ENCODE data around the gene EIF3F. TPM values are rescaled to one million over a fixed set of nuclear protein-coding genes. Genes with fewer than 3 reads are reported as not detected.

The EIF3F gene
- total RNA-seq, 2 experiments from 2014 or later = 303 to 309 TPM

GRCh38 chr11:8002676-8003075, 15.5 kb downstream of the EIF3F start:
- H3K4me3 Mint-ChIP-seq = no peak overlapping the region
- no peak overlapping the region for H3K27ac Mint-ChIP-seq
- ATAC-seq = no peak
- TF ChIP-seq CTCF (IDR thresholded peaks at IDR 0.05) = no peak
- peaks cover 25% of the 10 kb centered on the region for H3K36me3 Mint-ChIP-seq (ENCODE audit: low read depth)
- intact Hi-C loops (cut with micrococcal nuclease) = no loop called here
- H3K4me1 Mint-ChIP-seq (ENCODE audit: low read depth) = peaks cover 2% of the 10 kb centered on the region
- H3K9me3 Mint-ChIP-seq = no peaks in the 10 kb centered on the region
- ChIA-PET CTCF (interaction anchor here (0.8 to 2.0 kb wide), 3 partner anchors 31 to 97 kb away, joined by 3 to 11 read pairs (median 8); no protein-coding TSS in a partner anchor), POLR2A (interaction anchor here (0.9 to 1.6 kb wide), 2 partner anchors 15 to 16 kb away, joined by 3 read pairs; partner anchors contain the start of gene EIF3F)
- DNase-seq = no peak
- no peaks in the 10 kb centered on the region for H3K27me3 Mint-ChIP-seq

GRCh38 chr11:8003187-8003586, 16.1 kb downstream of the EIF3F start:
- Mint-ChIP-seq H3K4me1 (ENCODE audit: low read depth) (peaks cover 2% of the 10 kb centered on the region), H3K36me3 (ENCODE audit: low read depth) (peaks cover 23% of the 10 kb centered on the region), H3K27me3 (no peaks in the 10 kb centered on the region), H3K4me3 (no peak overlapping the region), H3K27ac (no peak overlapping the region), H3K9me3 (no peaks in the 10 kb centered on the region)
- TF ChIP-seq CTCF (IDR thresholded peaks at IDR 0.05) = no peak
- CTCF ChIA-PET = interaction anchor here (1.3 to 2.0 kb wide), 3 partner anchors 16 to 96 kb away, joined by 6 to 11 read pairs (median 8); partner anchors contain the start of gene EIF3F
- intact Hi-C loops (cut with micrococcal nuclease) = no loop called here
- POLR2A ChIA-PET = interaction anchor here (0.6 to 1.6 kb wide), 3 partner anchors 14 to 654 kb away, joined by 3 read pairs; partner anchors contain the start of gene EIF3F
- no peak for ATAC-seq
- DNase-seq = no peak

GRCh38 chr11:8004008-8004407, 16.9 kb downstream of the EIF3F start:
- Mint-ChIP-seq H3K27ac (no peak overlapping the region), H3K27me3 (no peaks in the 10 kb centered on the region), H3K36me3 (ENCODE audit: low read depth) (peaks cover 17% of the 10 kb centered on the region), H3K9me3 (no peaks in the 10 kb centered on the region), H3K4me1 (ENCODE audit: low read depth) (peaks cover 2% of the 10 kb centered on the region), H3K4me3 (no peak overlapping the region)
- TF ChIP-seq CTCF (IDR thresholded peaks at IDR 0.05) = no peak
- ATAC-seq = no peak
- intact Hi-C loops (cut with micrococcal nuclease) = no loop called here
- POLR2A ChIA-PET = interaction anchor here (1.6 kb wide), 1 partner anchor 13 kb away, joined by 3 read pairs; no protein-coding TSS in a partner anchor
- DNase-seq = no peak
- CTCF ChIA-PET = interaction anchor here (0.6 to 2.0 kb wide), 4 partner anchors 17 to 95 kb away, joined by 4 to 11 read pairs (median 7); partner anchors contain the start of gene EIF3F

- Mint-ChIP-seq H3K9me3 (no peaks in the 10 kb centered on the region), H3K27ac (no peak overlapping the region), H3K4me3 (no peak overlapping the region), H3K27me3 (peaks cover 4% of the 10 kb centered on the region), H3K36me3 (ENCODE audit: low read depth) (peaks cover 5% of the 10 kb centered on the region), H3K4me1 (ENCODE audit: low read depth) (peaks cover 2% of the 10 kb centered on the region)
- ChIA-PET CTCF (interaction anchor here (0.8 to 7.8 kb wide), 17 partner anchors 9 to 113 kb away, joined by 3 to 161 read pairs (median 7); partner anchors contain the start of gene EIF3F), POLR2A (interaction anchor here (0.7 to 1.3 kb wide), 2 partner anchors 11 to 19 kb away, joined by 3 to 5 read pairs; no protein-coding TSS in a partner anchor)
- no peak for DNase-seq
- no peak for ATAC-seq
- intact Hi-C loops (cut with micrococcal nuclease) = no loop called here
- TF ChIP-seq CTCF (IDR thresholded peaks at IDR 0.05) = no peak
Observed at GRCh38 chr11:8005556-8005955, 18.4 kb downstream of the EIF3F start.

- ChIA-PET CTCF (interaction anchor here (0.6 to 7.8 kb wide), 28 partner anchors 8 to 562 kb away, joined by 3 to 161 read pairs (median 4); partner anchors contain the start of genes EIF3F and LMO1), POLR2A (interaction anchor here (1.2 to 1.3 kb wide), 2 partner anchors 12 to 73 kb away, joined by 3 to 5 read pairs; no protein-coding TSS in a partner anchor)
- peaks cover 6% of the 10 kb centered on the region for H3K27me3 Mint-ChIP-seq
- no peaks in the 10 kb centered on the region for H3K36me3 Mint-ChIP-seq (ENCODE audit: low read depth)
- no peak overlapping the region for H3K27ac Mint-ChIP-seq
- H3K4me3 Mint-ChIP-seq = no peak overlapping the region
- TF ChIP-seq CTCF (IDR thresholded peaks at IDR 0.05) = peak; percentile 83
- no peaks in the 10 kb centered on the region for H3K9me3 Mint-ChIP-seq
- peak; percentile 58 for DNase-seq
- peaks cover 2% of the 10 kb centered on the region for H3K4me1 Mint-ChIP-seq (ENCODE audit: low read depth)
- ATAC-seq = peak; percentile 84
- intact Hi-C loops (cut with micrococcal nuclease) = loop anchor here (2.0 kb wide), 1 partner anchor 92 kb away; no protein-coding TSS in a partner anchor
Observed at GRCh38 chr11:8006349-8006977, 19.3 kb downstream of the EIF3F start.
